Thyroid gland (tissue), 4 donors: ENCODE results near the gene ZFHX3. TPM values are rescaled to one million over a fixed set of nuclear protein-coding genes. Genes with fewer than 3 reads are reported as not detected.
A peak's percentile ranks its signal among the peaks of the same experiment; 100 is the strongest.

Source experiments
- DNase-seq, 2 donors: peaks; one replicate each; pipeline ENCODE4 v3.0.0-alpha.2; 2019
- H3K27ac ChIP-seq, 3 donors: fragments of 200-600 bp; sonication (generic); 1 replicate in 2 of 3; 2 replicates in 1 of 3; pipeline ENCODE4 v1.5.1; 2016 to 2019; ENCODE audit warnings: mild to moderate bottlenecking in 1 of 3, moderate library complexity in 1 of 3
- H3K27me3 ChIP-seq: fragments of 200-600 bp; sonication (generic); one replicate; pipeline ENCODE4 v1.5.1; 2019
- H3K36me3 ChIP-seq, 2 donors: fragments of 200-600 bp; sonication (generic); one replicate each; pipeline ENCODE4 v1.5.1; 2016 to 2019
- H3K4me1 ChIP-seq, 2 donors: fragments of 200-600 bp; sonication (generic); one replicate each; pipeline ENCODE4 v1.5.1; 2017 to 2019
- H3K4me3 ChIP-seq, 3 donors: fragments of 200-600 bp; sonication (generic); replicated peaks in 1 of 3; 1 replicate in 2 of 3; 2 replicates in 1 of 3; pipeline ENCODE4 v1.5.1; 2016; ENCODE audit warnings: mild to moderate bottlenecking in 1 of 3
- H3K9me3 ChIP-seq: fragments of 200-600 bp; sonication (generic); one replicate; pipeline ENCODE4 v1.5.1; 2017
- CTCF ChIP-seq, 6 experiments: fragments of 200-600 bp in 3 of 6; fragments of 450-650 bp in 3 of 6; sonication (generic) in 3 of 6; IDR thresholded peaks; one replicate each; pipeline ENCODE4 v1.5.1; 2016 to 2019; ENCODE audit warnings: antibody characterized with exemption in 6 of 6, mild to moderate bottlenecking in 2 of 6, inconsistent platforms in 1 of 6, moderate library complexity in 1 of 6
- POLR2A ChIP-seq, 2 donors: fragments of 450-650 bp; IDR thresholded peaks; one replicate each; pipeline ENCODE4 v1.6.1; 2017; ENCODE audit warnings: antibody characterized with exemption in 2 of 2, mild to moderate bottlenecking in 2 of 2, moderate library complexity in 1 of 2
- WGBS, 2 donors: methylation state at CpG; one replicate each; pipeline ENCODE4 v1.1.5; 2017; 5-methylcytosine and 5-hydroxymethylcytosine counted together
- intact Hi-C: fragments of 100-400 bp; cut with DNase I; formaldehyde crosslinking; loops from one replicate; pipeline ENCODE4 v1.15.1; 2023
- total RNA-seq, 4 donors: library from RNA; depleted of rRNA; stranded (reverse); fragments of >200 nt; gene quantifications; one replicate each; pipeline ENCODE4 v1.2.3, GENCODE V29; 2016

Gene ZFHX3
- total RNA-seq, 4 donors from 2014 or later, result 27.4 to 92.9 (median 45.5) TPM

DNA sequence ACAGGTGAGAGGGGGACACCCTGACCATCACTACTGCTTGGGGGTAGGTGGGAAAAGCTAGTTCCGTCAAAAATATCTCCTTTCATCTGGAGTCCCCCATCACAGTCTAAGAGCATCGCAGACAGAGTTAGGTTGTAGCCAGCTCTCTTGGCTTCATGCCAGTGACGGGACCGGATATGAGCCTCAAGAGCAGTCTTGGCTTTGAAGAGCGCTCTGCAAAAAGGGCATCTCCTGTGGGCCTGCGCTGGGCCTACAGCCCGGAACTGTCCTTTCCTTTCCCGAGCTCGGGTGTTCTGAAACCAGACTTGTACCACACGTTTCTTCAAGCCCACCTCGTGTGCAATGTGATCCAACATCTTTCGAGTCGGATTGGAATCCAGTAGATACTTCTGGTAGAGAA, 253.6 kb downstream of the ZFHX3 start:
- DNase-seq, result no peak
- H3K27ac ChIP-seq, result no peak overlapping the region

DNA sequence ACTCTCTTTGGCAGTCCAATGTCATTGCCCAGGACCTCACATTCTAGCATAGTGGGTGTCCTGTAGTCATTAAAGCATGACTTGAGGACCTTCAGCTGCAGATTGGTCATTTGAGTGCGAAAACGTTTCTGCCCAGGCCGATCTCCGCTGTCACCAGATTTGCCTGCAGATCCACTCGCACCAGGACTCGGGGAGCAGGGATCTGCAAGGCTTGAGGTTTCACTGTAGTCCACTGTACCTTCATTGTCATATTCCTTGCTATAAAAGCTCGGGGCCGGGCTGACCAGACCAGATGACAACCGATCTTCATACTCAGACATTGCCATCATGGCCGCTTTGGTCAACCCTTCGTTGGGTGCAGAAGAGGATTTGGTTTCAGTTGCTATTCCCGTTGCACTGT, 254.2 kb downstream of the ZFHX3 start:
- peaks cover 38 to 47% of the 10 kb centered on the region in 2 donors for H3K4me1 ChIP-seq
- H3K27me3 ChIP-seq, result no peaks in the 10 kb centered on the region
- WGBS, 2 donors, result 86 to 90% methylated on average over 12 of the region's 12 CpGs
- no peak for DNase-seq
- peaks cover 5 to 17% of the 10 kb centered on the region in 2 donors for H3K36me3 ChIP-seq
- no peak overlapping the region for H3K4me3 ChIP-seq
- TF ChIP-seq CTCF (IDR thresholded peaks at IDR 0.05), result no peak
- intact Hi-C loops, result no loop called here
- H3K27ac ChIP-seq, result no peak overlapping the region
- no peaks in the 10 kb centered on the region for H3K9me3 ChIP-seq

More for the DNA sequence above, 253.6 kb downstream of the ZFHX3 start:
- no peaks in the 10 kb centered on the region for H3K27me3 ChIP-seq
- H3K4me1 ChIP-seq, result peaks cover 33 to 41% of the 10 kb centered on the region in 2 donors
- intact Hi-C loops, result no loop called here
- peaks cover 5 to 19% of the 10 kb centered on the region in 2 donors for H3K36me3 ChIP-seq
- no peaks in the 10 kb centered on the region for H3K9me3 ChIP-seq
- TF ChIP-seq POLR2A (IDR thresholded peaks at IDR 0.05), result no peak
- TF ChIP-seq CTCF (IDR thresholded peaks at IDR 0.05), result no peak
- WGBS, 2 donors, result 73 to 80% methylated on average over 13 of the region's 13 CpGs
- no peak overlapping the region for H3K4me3 ChIP-seq

- H3K27ac ChIP-seq, result no peak overlapping the region
- intact Hi-C loops, result no loop called here
- H3K4me3 ChIP-seq, result no peak overlapping the region
- peaks cover 38 to 47% of the 10 kb centered on the region in 2 donors for H3K4me1 ChIP-seq
- WGBS, 2 donors, result 94% methylated on average over 5 of the region's 5 CpGs
- peaks cover 5 to 17% of the 10 kb centered on the region in 2 donors for H3K36me3 ChIP-seq
- no peaks in the 10 kb centered on the region for H3K27me3 ChIP-seq
- H3K9me3 ChIP-seq, result no peaks in the 10 kb centered on the region
- no peak for DNase-seq
- TF ChIP-seq POLR2A (IDR thresholded peaks at IDR 0.05), result no peak
- TF ChIP-seq CTCF (IDR thresholded peaks at IDR 0.05), result no peak
These were observed 254.9 kb downstream of the ZFHX3 start for GRCh38 chr16:72793017-72793416.

DNA sequence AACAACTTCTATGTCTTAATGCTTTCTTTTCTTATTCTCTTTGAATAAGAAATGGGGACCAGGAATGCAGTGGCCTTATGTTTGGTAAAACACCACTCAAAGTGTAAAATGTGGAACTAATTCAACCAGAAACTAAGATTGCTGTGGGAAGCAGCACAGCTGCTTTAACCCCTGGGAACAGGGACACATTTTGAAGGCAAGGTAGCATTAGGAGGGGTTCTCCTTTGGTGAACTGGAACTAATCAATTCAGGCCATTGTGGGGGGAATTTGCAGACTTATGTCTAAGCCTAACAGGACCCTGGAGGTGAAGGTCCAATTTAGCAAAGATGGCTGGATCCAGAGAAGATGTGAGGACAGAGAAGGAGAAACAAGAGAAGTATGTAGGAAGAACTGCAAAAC, 256.1 kb downstream of the ZFHX3 start:
- H3K4me3 ChIP-seq, result no peak overlapping the region
- intact Hi-C loops, result no loop called here
- DNase-seq, result no peak
- H3K9me3 ChIP-seq, result no peaks in the 10 kb centered on the region
- peaks cover 5 to 12% of the 10 kb centered on the region in 2 donors for H3K36me3 ChIP-seq
- H3K4me1 ChIP-seq, result peaks cover 36 to 44% of the 10 kb centered on the region in 2 donors
- no peaks in the 10 kb centered on the region for H3K27me3 ChIP-seq
- peak overlapping the region in 2 of 3 donors; percentile 6 to 41 for H3K27ac ChIP-seq
- TF ChIP-seq CTCF (IDR thresholded peaks at IDR 0.05) (no peak), POLR2A (IDR thresholded peaks at IDR 0.05) (no peak)

- DNase-seq, result no peak
- Histone ChIP-seq H3K4me3 (no peak overlapping the region), H3K9me3 (no peaks in the 10 kb centered on the region), H3K27ac (peak overlapping the region in 1 of 3 donors; percentile 8), H3K36me3 (peaks cover 0 to 7% of the 10 kb centered on the region in 2 donors), H3K4me1 (peaks cover 45 to 55% of the 10 kb centered on the region in 2 donors), H3K27me3 (no peaks in the 10 kb centered on the region)
- intact Hi-C loops, result no loop called here
- 96 to 97% methylated on average over 5 of the region's 5 CpGs for WGBS, 2 donors
- TF ChIP-seq POLR2A (IDR thresholded peaks at IDR 0.05) (no peak), CTCF (IDR thresholded peaks at IDR 0.05) (no peak)
These were observed 258.0 kb downstream of the ZFHX3 start for GRCh38 chr16:72789921-72790320.
